Activated CD8-positive, alpha-beta T cell treated with anti-CD3 and anti-CD28 coated beads, Interleukin-2, amount 10 ng/mL, durations not matched to agents 7 days and 5 days (primary cell): ENCODE measurements around the gene TSPOAP1. TPM values are rescaled to one million over a fixed set of nuclear protein-coding genes. Genes with fewer than 3 reads are reported as not detected.

Experiments used
- microRNA-seq: library from miRNA; unstranded; fragments of <30 nt; microRNA quantifications from one replicate; pipeline ENCODE4 v1.2.0, GENCODE V29; 2022
- total RNA-seq, 2 experiments: library from RNA; stranded (reverse); gene quantifications; one replicate each; pipeline ENCODE4 v1.2.3, GENCODE V29; 2021

The TSPOAP1 gene
- total RNA-seq, 2 experiments from 2014 or later: 45.8 to 51.5 TPM

Small RNAs within 50 kb of the gene (microRNA-seq; reads per million reads assigned to microRNA genes)
- 2.3 reads per million for gene MIR4736

Other genes starting within 250 kb of the TSPOAP1 start
- 10 to 100 TPM; 30.9 to 31.7 TPM for gene DYNLL2, start 245.4 kb downstream of the TSPOAP1 start, total RNA-seq
- gene OR4D1, start 180.4 kb downstream of the TSPOAP1 start, total RNA-seq: under 1 TPM; 0.50 TPM
- not detected for gene OR4D2, start 161.8 kb downstream of the TSPOAP1 start, total RNA-seq
- not detected for gene EPX, start 136.1 kb downstream of the TSPOAP1 start, total RNA-seq
- 10 to 100 TPM; 16.1 to 17.6 TPM for gene MKS1, start 109.5 kb downstream of the TSPOAP1 start, total RNA-seq
- not detected for gene LPO, start 90.2 kb downstream of the TSPOAP1 start, total RNA-seq
- not detected for gene MPO, start 47.9 kb downstream of the TSPOAP1 start, total RNA-seq
- gene SUPT4H1, start 23.4 kb upstream of the TSPOAP1 start, total RNA-seq: 10 to 100 TPM; 75.2 to 90.8 TPM
- under 1 TPM in 1 of 2 experiments, not detected in 1; 0.05 TPM for gene RNF43, start 88.7 kb upstream of the TSPOAP1 start, total RNA-seq
- gene HSF5, start 159.6 kb upstream of the TSPOAP1 start, total RNA-seq: under 1 TPM; 0.08 to 0.18 TPM
- gene MTMR4, start 185.8 kb upstream of the TSPOAP1 start, total RNA-seq: 10 to 100 TPM; 47.7 to 48.6 TPM